Thoracic aorta (tissue), 2 donors: ENCODE data around the gene WRNIP1. TPM values are rescaled to one million over a fixed set of nuclear protein-coding genes. Genes with fewer than 3 reads are reported as not detected.
A peak's percentile ranks its signal among the peaks of the same experiment; 100 is the strongest.

Source experiments
- ATAC-seq: fragments of 150-250 bp; one replicate; pipeline ENCODE4 v1.8.0; 2017; ENCODE audit warnings: low read depth; ENCODE audit not compliant: insufficient number of reproducible peaks, low FRiP score
- DNase-seq: peaks from one replicate; pipeline ENCODE4 v3.0.0-alpha.2; 2020; ENCODE audit warnings: low spot score
- H3K27ac ChIP-seq, 2 donors: fragments of 200-600 bp; sonication (generic); 1 replicate in 1 of 2; 2 replicates in 1 of 2; pipeline ENCODE4 v1.5.1; 2016; ENCODE audit warnings: mild to moderate bottlenecking in 2 of 2, moderate library complexity in 2 of 2
- H3K27me3 ChIP-seq: fragments of 200-600 bp; sonication (generic); replicated peaks from 2 replicates; pipeline ENCODE4 v1.6.0; 2016; ENCODE audit warnings: mild to moderate bottlenecking; ENCODE audit not compliant: insufficient read depth
- H3K36me3 ChIP-seq: fragments of 200-600 bp; sonication (generic); one replicate; pipeline ENCODE4 v1.5.1; 2016
- H3K4me1 ChIP-seq, 2 donors: fragments of 200-600 bp; sonication (generic); 1 replicate in 1 of 2; 2 replicates in 1 of 2; pipeline versions ENCODE4 v1.5.1 to v1.6.0; 2016; ENCODE audit warnings: low read depth in 2 of 2, mild to moderate bottlenecking in 1 of 2; ENCODE audit not compliant: control insufficient read depth in 1 of 2
- H3K4me3 ChIP-seq: fragments of 200-600 bp; sonication (generic); 2 replicates; pipeline ENCODE4 v1.5.1; 2016; ENCODE audit warnings: mild to moderate bottlenecking
- H3K9me3 ChIP-seq: fragments of 200-600 bp; sonication (generic); 2 replicates; pipeline ENCODE4 v1.5.1; 2016
- CTCF ChIP-seq: fragments of 200-600 bp; sonication (generic); IDR thresholded peaks from one replicate; pipeline ENCODE4 v1.5.1; 2019; ENCODE audit warnings: antibody characterized with exemption
- total RNA-seq, 2 donors: library from RNA; depleted of rRNA; stranded (reverse); fragments of >200 nt; gene quantifications; one replicate each; pipeline versions ENCODE4 v1.1.0 to v1.2.3, GENCODE V29; 2016

WRNIP1 gene
- total RNA-seq, 2 donors from 2014 or later, result 87.8 to 93.3 TPM

GRCh38 chr6:2784930-2785329, 19.7 kb downstream of the WRNIP1 start:
- no peak for TF ChIP-seq CTCF
- Histone ChIP-seq H3K9me3 (no peaks in the 10 kb centered on the region), H3K4me3 (no peak overlapping the region), H3K27ac (no peak overlapping the region), H3K4me1 (peaks cover 2 to 51% of the 10 kb centered on the region in 2 donors), H3K36me3 (peaks cover 11% of the 10 kb centered on the region), H3K27me3 (no peaks in the 10 kb centered on the region)
- ATAC-seq (no peak), DNase-seq (no peak)

GRCh38 chr6:2786269-2786668, 21.1 kb downstream of the WRNIP1 start:
- ATAC-seq (no peak), DNase-seq (no peak)
- no peaks in the 10 kb centered on the region for H3K27me3 ChIP-seq
- peaks cover 6% of the 10 kb centered on the region for H3K36me3 ChIP-seq
- no peaks in the 10 kb centered on the region for H3K9me3 ChIP-seq
- TF ChIP-seq CTCF, result no peak
- no peak overlapping the region for H3K27ac ChIP-seq
- H3K4me1 ChIP-seq, result peaks cover 7 to 45% of the 10 kb centered on the region in 2 donors
- no peak overlapping the region for H3K4me3 ChIP-seq

- peaks cover 16 to 44% of the 10 kb centered on the region in 2 donors for H3K4me1 ChIP-seq
- H3K4me3 ChIP-seq, result peak overlapping the region; percentile 59
- peaks cover 3% of the 10 kb centered on the region for H3K36me3 ChIP-seq
- peak; percentile 78 for TF ChIP-seq CTCF
- H3K27ac ChIP-seq, result peak overlapping the region; percentile 93 to 98
- ATAC-seq (peak; percentile 83), DNase-seq (no peak)
- H3K9me3 ChIP-seq, result no peaks in the 10 kb centered on the region
- no peaks in the 10 kb centered on the region for H3K27me3 ChIP-seq
These were observed 25.6 kb downstream of the WRNIP1 start for GRCh38 chr6:2790588-2791449.

GRCh38 chr6:2791450-2791974, 26.3 kb downstream of the WRNIP1 start:
- Histone ChIP-seq H3K27ac (peak overlapping the region; percentile 93 to 98), H3K4me3 (peak overlapping the region; percentile 59), H3K9me3 (no peaks in the 10 kb centered on the region), H3K36me3 (no peaks in the 10 kb centered on the region), H3K4me1 (peaks cover 16 to 44% of the 10 kb centered on the region in 2 donors), H3K27me3 (no peaks in the 10 kb centered on the region)
- DNase-seq, result no peak
- no peak for ATAC-seq
- no peak for TF ChIP-seq CTCF

- ATAC-seq, result no peak
- TF ChIP-seq CTCF, result no peak
- Histone ChIP-seq H3K27ac (peak overlapping the region; percentile 93 to 98), H3K27me3 (no peaks in the 10 kb centered on the region), H3K4me3 (no peak overlapping the region), H3K36me3 (no peaks in the 10 kb centered on the region), H3K4me1 (peaks cover 16 to 52% of the 10 kb centered on the region in 2 donors), H3K9me3 (no peaks in the 10 kb centered on the region)
- no peak for DNase-seq
These were observed 27.3 kb downstream of the WRNIP1 start for GRCh38 chr6:2792330-2793110.
